ENCODE measurements around the gene ARFGEF2.

Gene ARFGEF2

DNA sequence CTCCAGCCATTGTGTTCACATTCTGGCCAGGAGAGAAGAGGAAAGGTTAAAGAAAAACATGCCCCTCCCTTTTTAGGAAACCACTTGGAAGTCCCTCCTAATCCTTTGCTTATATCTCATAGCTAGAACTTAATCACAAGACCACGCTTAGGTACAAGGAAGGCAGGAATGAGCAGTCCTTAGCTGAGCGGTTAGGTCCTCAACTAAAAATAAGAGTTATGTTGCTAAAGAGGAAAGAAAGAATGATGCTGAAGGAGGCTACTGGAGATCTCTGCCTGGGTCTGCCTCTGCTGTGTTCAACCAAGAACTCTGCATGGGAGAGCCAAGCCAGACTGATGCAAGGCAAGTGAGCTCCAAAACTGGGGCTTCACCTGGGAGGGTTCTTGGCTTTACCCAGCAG lies 11.6 kb upstream of the ARFGEF2 start:
- TF ChIP-seq, protein P1, sequence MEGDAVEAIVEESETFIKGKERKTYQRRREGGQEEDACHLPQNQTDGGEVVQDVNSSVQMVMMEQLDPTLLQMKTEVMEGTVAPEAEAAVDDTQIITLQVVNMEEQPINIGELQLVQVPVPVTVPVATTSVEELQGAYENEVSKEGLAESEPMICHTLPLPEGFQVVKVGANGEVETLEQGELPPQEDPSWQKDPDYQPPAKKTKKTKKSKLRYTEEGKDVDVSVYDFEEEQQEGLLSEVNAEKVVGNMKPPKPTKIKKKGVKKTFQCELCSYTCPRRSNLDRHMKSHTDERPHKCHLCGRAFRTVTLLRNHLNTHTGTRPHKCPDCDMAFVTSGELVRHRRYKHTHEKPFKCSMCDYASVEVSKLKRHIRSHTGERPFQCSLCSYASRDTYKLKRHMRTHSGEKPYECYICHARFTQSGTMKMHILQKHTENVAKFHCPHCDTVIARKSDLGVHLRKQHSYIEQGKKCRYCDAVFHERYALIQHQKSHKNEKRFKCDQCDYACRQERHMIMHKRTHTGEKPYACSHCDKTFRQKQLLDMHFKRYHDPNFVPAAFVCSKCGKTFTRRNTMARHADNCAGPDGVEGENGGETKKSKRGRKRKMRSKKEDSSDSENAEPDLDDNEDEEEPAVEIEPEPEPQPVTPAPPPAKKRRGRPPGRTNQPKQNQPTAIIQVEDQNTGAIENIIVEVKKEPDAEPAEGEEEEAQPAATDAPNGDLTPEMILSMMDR (conservative IDR thresholded peaks at IDR 0.05), result no peak
- no peak for TF ChIP-seq ZFX (IDR thresholded peaks at IDR 0.05)
- no peak overlapping the region for H3K27ac ChIP-seq

DNA sequence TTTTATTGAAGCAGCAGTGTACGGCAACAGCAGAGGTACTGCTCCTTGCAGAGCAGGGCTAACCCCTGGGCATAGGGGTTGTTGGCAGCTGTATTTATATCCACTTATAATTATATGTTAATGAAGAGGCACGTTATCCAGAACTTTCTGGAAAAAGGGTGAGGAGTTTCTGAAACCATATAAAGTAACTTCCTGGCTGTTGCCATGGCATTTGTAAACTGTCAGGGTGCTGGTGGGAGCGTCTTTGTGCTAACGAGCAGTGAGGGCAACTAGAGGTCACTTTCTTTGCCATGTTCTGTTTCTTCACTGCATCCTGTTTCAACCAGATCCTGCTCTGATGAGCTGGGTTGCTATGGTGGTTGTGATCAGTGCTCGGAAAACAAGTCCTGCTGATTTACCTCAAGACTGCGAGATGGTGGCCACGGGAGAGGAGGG lies 11.1 kb upstream of the ARFGEF2 start:
- no peak for TF ChIP-seq ZFX (IDR thresholded peaks at IDR 0.05)
- TF ChIP-seq, protein P1 (conservative IDR thresholded peaks at IDR 0.05), result no peak
- H3K27ac ChIP-seq, result no peak overlapping the region

DNA sequence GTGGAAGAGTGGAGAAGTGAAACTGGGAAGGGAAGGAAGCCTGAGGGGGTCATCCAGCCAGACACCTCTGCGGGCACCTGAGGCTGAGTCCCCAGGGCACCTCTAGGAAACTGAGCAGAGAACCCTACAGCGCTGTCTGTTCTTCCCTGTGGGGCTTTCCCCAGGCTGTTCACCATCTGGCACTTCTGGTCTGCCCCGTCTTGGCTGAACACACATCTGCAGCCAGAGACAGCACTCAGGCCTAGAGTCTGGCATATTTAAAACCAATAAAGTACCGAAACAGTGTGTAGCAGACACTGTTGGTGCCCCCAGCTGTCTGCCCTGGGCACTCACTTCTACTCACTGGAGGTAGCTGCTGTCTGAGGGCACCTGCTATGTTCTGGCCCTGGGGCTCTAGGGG lies 9.4 kb upstream of the ARFGEF2 start:
- TF ChIP-seq ZFX (IDR thresholded peaks at IDR 0.05), result no peak
- TF ChIP-seq, protein P1 (conservative IDR thresholded peaks at IDR 0.05), result no peak
- no peak overlapping the region for H3K27ac ChIP-seq

DNA sequence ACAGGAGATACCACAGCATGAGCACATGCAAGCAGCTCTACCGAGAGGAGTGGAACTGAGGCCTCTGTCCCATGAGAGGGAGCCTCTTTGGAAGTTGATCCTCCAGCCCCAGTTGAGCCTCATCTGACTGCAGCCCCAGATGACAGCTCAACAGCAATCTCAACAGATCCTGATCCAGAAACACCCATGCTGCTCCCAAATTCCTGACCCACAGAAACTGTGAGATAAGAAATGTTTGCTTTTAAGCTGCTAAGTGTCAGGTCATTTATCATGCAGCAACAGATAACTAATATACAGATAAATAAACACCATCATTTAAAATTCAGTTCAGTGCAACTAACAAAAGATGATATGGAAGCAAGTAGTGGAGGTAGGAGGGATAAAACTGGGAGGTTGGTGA lies 4.8 kb upstream of the ARFGEF2 start:
- TF ChIP-seq, protein P1 (conservative IDR thresholded peaks at IDR 0.05), result no peak
- no peak for TF ChIP-seq ZFX (IDR thresholded peaks at IDR 0.05)

DNA sequence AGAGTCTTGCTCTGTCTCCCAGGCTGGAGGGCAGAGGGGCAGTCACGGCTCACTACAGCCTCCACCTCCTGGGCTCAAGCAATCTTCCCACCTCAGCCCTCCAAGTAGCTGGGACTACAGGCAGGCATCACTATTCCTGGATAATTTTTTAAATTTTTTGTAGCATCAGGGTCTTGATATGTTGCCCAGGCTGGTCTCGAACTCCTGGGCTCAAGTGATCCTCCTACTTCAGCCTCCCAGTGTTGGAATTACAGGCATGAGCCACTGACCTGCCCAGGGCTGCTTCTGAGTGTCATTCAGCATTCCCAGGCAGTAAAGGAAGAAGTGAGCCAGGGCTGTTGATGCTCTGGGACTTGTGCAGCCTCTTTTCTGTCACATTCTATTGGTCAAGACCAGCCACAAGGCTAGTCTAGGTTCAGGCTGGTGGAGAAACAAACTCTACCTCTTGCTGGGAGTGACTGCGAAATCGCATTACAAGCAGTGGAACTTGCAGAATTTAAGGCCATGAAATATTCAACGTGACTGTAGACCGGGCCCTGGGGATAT lies 2.1 kb upstream of the ARFGEF2 start:
- no peak for TF ChIP-seq ZFX (IDR thresholded peaks at IDR 0.05)
- TF ChIP-seq, protein P1 (conservative IDR thresholded peaks at IDR 0.05), result no peak
- H3K27ac ChIP-seq, result no peak overlapping the region

More for the DNA sequence above, 4.8 kb upstream of the ARFGEF2 start:
- no peak overlapping the region for H3K27ac ChIP-seq

DNA sequence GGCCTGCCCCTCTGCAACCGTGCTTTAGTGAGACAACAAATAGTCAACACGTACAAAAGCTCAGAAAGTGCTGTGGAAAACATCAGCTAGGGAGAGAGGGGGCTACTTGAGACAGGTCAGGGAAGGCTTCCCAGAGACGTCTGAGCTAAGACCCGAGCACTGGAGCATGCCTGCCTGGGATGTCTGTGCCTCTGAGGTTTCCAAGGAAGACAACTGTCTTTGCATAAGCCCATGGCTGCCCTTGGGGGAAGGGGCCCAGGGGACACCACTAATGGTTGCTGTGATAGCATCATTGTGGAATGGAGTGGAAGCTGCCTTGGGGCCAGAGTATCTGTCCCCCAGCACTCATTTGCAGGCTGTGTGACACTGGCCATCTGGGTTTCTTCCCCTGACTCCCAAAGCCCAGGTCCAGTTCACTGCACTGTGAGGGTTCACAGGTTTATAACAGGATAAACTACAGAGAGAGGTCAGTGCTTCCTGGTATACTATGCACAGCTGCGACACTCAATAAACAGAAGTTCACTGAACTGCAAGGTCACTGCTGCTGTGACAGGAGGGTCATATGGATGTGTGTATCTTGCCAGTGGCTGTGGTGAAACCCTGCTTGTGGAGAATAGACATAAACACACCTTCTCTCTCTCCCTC lies 1.5 kb upstream of the ARFGEF2 start:
- no peak overlapping the region for H3K27ac ChIP-seq
- TF ChIP-seq ZFX (IDR thresholded peaks at IDR 0.05), result no peak
- TF ChIP-seq, protein P1 (conservative IDR thresholded peaks at IDR 0.05), result no peak

DNA sequence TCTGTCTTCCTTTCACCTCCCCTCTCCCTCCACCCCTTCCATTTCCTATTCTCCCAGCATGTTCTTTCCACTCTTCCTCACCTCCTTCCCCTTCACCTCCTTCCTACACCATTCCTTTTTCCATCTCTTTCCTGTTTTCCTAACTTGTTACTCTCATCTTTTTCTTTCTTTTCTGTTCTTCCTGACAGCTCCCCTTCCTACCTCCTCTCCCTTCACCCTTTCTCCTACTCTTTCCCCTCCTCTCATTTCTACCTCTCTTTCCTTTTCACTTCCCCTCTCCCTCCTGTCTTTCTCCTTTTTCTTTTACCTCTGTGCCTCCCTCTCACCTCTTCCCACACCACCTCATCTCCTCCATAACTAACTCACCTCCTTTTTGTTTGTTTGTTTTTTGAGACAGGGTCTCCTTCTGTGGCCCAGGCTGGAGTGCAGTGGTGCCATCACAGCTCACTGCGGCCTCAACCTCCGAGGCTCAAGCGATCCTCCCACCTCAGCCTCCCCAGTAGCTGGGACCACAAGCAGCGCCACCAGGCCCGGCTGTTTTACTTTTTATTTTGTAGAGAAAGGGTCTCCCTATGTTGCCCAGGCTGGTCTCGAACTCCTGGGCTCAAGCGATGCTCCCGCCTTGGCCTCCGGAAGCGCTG lies 864 bp upstream of the ARFGEF2 start:
- peak overlapping the region; percentile 86 for H3K27ac ChIP-seq
- TF ChIP-seq ZFX (IDR thresholded peaks at IDR 0.05), result no peak
- TF ChIP-seq, protein P1 (conservative IDR thresholded peaks at IDR 0.05), result no peak
